Posterior vena cava (tissue), 2 donors: ENCODE results near the gene DAPK1. TPM values are rescaled to one million over a fixed set of nuclear protein-coding genes. Genes with fewer than 3 reads are reported as not detected.

Source experiments
- total RNA-seq, 2 donors: library from RNA; stranded (reverse); fragmentation: NEBNext Ultra II Directional; extraction: Animal tissue kit (Norgen Biotek cat#: 25700); gene quantifications; one replicate each; pipeline ENCODE4 v1.2.1, GENCODE V29; 2021
- donor health status: DM: yes; HTN: yes; CAD: no.
- donor health status: DM: yes; HTN: yes; CAD: no.

DAPK1 gene
- total RNA-seq, 2 donors from 2014 or later: 33.2 to 34.3 TPM

Other genes with a start within 250 kb of the DAPK1 start
- gene CTSL, start 228.3 kb downstream of the DAPK1 start, total RNA-seq: 100 to 1,000 TPM; 176 to 195 TPM